Esophagus muscularis mucosa (tissue), 3 donors: ENCODE results near the gene SFT2D1.

Source experiments
- EP300 ChIP-seq: sonication (generic); formaldehyde crosslinking; IDR thresholded peaks from one replicate; pipeline ENCODE4 v1.6.1; 2017; ENCODE audit warnings: antibody characterized with exemption
- TF ChIP-seq, protein P1 (sequence below), 3 experiments: fragments of 200-600 bp in 2 of 3; fragments of 450-650 bp in 1 of 3; sonication (generic) in 2 of 3; IDR thresholded peaks; one replicate each; pipeline ENCODE4 v1.5.1; 2017 to 2019; ENCODE audit warnings: antibody characterized with exemption in 3 of 3, mild to moderate bottlenecking in 2 of 3, moderate library complexity in 1 of 3

DNA sequence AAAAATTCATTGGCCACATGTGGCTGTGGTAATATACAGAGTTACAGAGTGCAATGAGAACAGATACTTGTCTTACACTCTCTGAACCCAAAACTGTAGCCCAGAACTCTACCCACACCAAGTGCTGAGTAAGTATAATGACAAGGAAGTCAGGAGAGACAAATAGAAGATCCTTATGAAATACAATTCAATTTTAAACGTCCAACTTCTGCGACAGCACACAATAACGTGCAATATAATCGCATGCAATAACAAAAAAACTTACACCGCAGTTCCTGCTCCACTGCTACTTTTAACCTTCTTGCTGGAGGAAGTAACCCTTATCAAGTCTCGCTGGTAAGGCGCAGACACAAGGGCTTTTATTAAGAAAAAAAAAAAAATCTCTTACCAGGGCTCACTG is 881 bp downstream of the SFT2D1 start:
- TF ChIP-seq EP300, result no peak
- TF ChIP-seq, protein P1, sequence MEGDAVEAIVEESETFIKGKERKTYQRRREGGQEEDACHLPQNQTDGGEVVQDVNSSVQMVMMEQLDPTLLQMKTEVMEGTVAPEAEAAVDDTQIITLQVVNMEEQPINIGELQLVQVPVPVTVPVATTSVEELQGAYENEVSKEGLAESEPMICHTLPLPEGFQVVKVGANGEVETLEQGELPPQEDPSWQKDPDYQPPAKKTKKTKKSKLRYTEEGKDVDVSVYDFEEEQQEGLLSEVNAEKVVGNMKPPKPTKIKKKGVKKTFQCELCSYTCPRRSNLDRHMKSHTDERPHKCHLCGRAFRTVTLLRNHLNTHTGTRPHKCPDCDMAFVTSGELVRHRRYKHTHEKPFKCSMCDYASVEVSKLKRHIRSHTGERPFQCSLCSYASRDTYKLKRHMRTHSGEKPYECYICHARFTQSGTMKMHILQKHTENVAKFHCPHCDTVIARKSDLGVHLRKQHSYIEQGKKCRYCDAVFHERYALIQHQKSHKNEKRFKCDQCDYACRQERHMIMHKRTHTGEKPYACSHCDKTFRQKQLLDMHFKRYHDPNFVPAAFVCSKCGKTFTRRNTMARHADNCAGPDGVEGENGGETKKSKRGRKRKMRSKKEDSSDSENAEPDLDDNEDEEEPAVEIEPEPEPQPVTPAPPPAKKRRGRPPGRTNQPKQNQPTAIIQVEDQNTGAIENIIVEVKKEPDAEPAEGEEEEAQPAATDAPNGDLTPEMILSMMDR (IDR thresholded peaks at IDR 0.05), result no peak
